SK-N-MC (cell line): ENCODE data around the gene LMO2.

Source experiments
- EZH2 ChIP-seq: fragments of 200-600 bp; sonication (generic); IDR thresholded peaks from one replicate; pipeline ENCODE4 v1.6.1; 2017; ENCODE audit warnings: antibody characterized with exemption
- FOXP2 ChIP-seq: optimal IDR thresholded peaks from 2 replicates; pipeline ENCODE3; 2011; ENCODE audit warnings: mild to moderate bottlenecking, moderate library complexity; ENCODE audit not compliant: insufficient read depth; ENCODE audit errors: extremely low read length, control extremely low read depth
- POLR2AphosphoS5 ChIP-seq: IDR thresholded peaks from 2 replicates; pipeline ENCODE4 v1.6.1; 2012; ENCODE audit warnings: mild to moderate bottlenecking, low read depth, low read length, borderline replicate concordance

GRCh38 chr11:33857933-33858371, 33.9 kb downstream of the LMO2 start:
- TF ChIP-seq EZH2 (no peak), POLR2AphosphoS5 (no peak), FOXP2 (no peak)
